Measurements from ENCODE around the gene SEMA3B.
A peak's percentile ranks its signal among the peaks of the same experiment; 100 is the strongest.

The SEMA3B gene

GRCh38 chr3:50316657-50317242 lies 47.8 kb downstream of the SEMA3B start (continued):
- TF ChIP-seq ZNF518A (tag by site-specific recombination; conservative IDR thresholded peaks at IDR 0.05; ENCODE audit: low read depth) (no peak), ZNF692 (tag by site-specific recombination; IDR thresholded peaks at IDR 0.05) (peak; percentile 27; the same call in 1 of the 2 replicates), ZNF292 (tag by site-specific recombination; IDR thresholded peaks at IDR 0.05; ENCODE audit: borderline replicate concordance, low read depth) (no peak), ZBTB21 (tag by site-specific recombination; IDR thresholded peaks at IDR 0.05) (no peak), KLF8 (tag by site-specific recombination; IDR thresholded peaks at IDR 0.05) (no peak), OVOL3 (tag by site-specific recombination; IDR thresholded peaks at IDR 0.05) (no peak), SP3 (tag by site-specific recombination; IDR thresholded peaks at IDR 0.05) (peak; percentile 79), ZNF645 (tag by site-specific recombination; IDR thresholded peaks at IDR 0.05) (no peak), KLF9 (tag by site-specific recombination; IDR thresholded peaks at IDR 0.05; ENCODE audit: low read depth) (peak; percentile 70), ZNF624 (tag by site-specific recombination; IDR thresholded peaks at IDR 0.05) (no peak), ZNF548 (tag by site-specific recombination; IDR thresholded peaks at IDR 0.05) (no peak), ZNF248 (tag by site-specific recombination; IDR thresholded peaks at IDR 0.05) (no peak), MZF1 (tag by site-specific recombination; IDR thresholded peaks at IDR 0.05; ENCODE audit: borderline replicate concordance) (no peak), ZNF610 (tag by site-specific recombination; IDR thresholded peaks at IDR 0.05; ENCODE audit: borderline replicate concordance) (no peak), ZBTB26 (tag by site-specific recombination; optimal IDR thresholded peaks at IDR 0.05) (no peak), GLIS2 (tag by site-specific recombination; IDR thresholded peaks at IDR 0.05) (peak; percentile 61; the same call in 1 of the 2 replicates), ZNF660 (tag by site-specific recombination; IDR thresholded peaks at IDR 0.05) (no peak), ZNF549 (tag by site-specific recombination; IDR thresholded peaks at IDR 0.05) (no peak), ZSCAN18 (tag by site-specific recombination; IDR thresholded peaks at IDR 0.05) (no peak), MYNN (tag by site-specific recombination; IDR thresholded peaks at IDR 0.05; ENCODE audit: borderline replicate concordance) (no peak), OSR2 (tag by site-specific recombination; IDR thresholded peaks at IDR 0.05) (no peak), ZNF398 (tag by site-specific recombination; IDR thresholded peaks at IDR 0.05) (peak; percentile 90), ZBTB10 (tag by site-specific recombination; IDR thresholded peaks at IDR 0.05) (0 out of 2 replicates have a peak, but pooled peaks have one; percentile 27), ZNF529 (tag by site-specific recombination; IDR thresholded peaks at IDR 0.05; ENCODE audit: insufficient replicate concordance) (no peak)
